Stimulated activated naive B cell treated with anti-CD40 and anti-IgM and Interleukin-4, amounts not matched to agents 10 μg/mL and 1 μg/mL and 100 μg/mL, for 72 hours (primary cell): ENCODE results near the gene ROS1.
"Not testable (repeated sequence)": the region's sequence is repeated elsewhere in the genome, so short reads cannot be mapped to it uniquely, and the experiment has no call there.

Source experiments
- ATAC-seq, 2 donors: fragments of 150-1000 bp; cut with Tn5 transposase; replicated peaks; 2 replicates each; pipeline ENCODE4 v1.10.0; 2021; ENCODE audit warnings: moderate library complexity in 1 of 2
- DNase-seq: peaks from one replicate; pipeline ENCODE4 v3.0.0; 2021
- H3K27ac Mint-ChIP-seq: one replicate; pipeline ENCODE4 v1.8.0; 2022; ENCODE audit warnings: mild to moderate bottlenecking, mixed read lengths
- H3K27me3 Mint-ChIP-seq, 2 donors: one replicate each; pipeline ENCODE4 v1.8.0; 2022; ENCODE audit warnings: mixed read lengths in 2 of 2
- H3K36me3 Mint-ChIP-seq, 2 donors: one replicate each; pipeline ENCODE4 v1.8.0; 2022; ENCODE audit warnings: mixed read lengths in 2 of 2, mild to moderate bottlenecking in 1 of 2
- H3K4me1 Mint-ChIP-seq, 2 donors: one replicate each; pipeline ENCODE4 v1.8.0; 2022; ENCODE audit warnings: mixed read lengths in 2 of 2, mild to moderate bottlenecking in 1 of 2
- H3K4me3 Mint-ChIP-seq, 2 donors: one replicate each; pipeline ENCODE4 v1.8.0; 2022; ENCODE audit warnings: mild to moderate bottlenecking in 2 of 2, mixed read lengths in 2 of 2, moderate library complexity in 1 of 2
- H3K9me3 Mint-ChIP-seq, 2 donors: one replicate each; pipeline ENCODE4 v1.8.0; 2022; ENCODE audit warnings: mixed read lengths in 2 of 2, mild to moderate bottlenecking in 1 of 2

The ROS1 gene

DNA sequence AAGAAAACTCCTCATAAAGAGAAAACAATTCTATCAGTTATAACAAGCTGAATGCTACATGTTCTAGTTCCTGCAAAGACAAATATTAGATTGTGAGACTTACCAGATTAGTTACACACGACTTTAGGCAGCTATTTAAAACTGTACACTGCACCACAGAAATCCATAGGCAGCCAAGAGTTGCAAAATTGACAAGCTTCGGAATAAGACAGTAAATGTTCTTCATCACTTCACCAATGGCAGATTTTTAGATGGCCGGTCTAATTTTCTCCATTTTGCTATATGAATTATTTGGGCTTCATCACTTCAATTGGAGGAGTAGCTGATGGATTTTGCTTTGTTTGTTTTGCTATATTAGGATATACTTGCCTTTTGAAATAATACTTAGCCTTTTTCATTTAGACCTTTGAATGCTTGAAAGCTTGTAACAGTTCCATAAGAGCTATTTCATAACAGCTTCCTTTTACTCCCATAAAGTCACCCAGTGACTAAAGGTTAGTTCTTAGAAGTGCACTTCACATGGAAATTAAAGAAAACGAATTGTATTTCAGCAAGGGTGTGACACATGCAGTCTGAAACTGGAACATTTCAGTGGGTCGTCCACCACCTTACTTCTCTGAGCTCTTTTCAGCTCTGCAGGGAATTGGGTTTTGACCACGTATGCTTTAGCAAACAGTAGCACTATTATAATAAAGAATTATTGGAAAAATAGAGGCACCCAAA is at the start of gene ROS1:
TSS of gene ROS1 (minus strand) at position 512 of the 723 bp plus-strand sequence. CDS start at position 226, 286 bp downstream.
- ATAC-seq = no peak
- Mint-ChIP-seq H3K36me3 (peaks cover 0 to 2% of the 10 kb centered on the region in 2 donors), H3K4me1 (no peaks in the 10 kb centered on the region), H3K27ac (no peak within 1 kb of the TSS), H3K27me3 (peaks cover 8 to 20% of the 10 kb centered on the region in 2 donors), H3K4me3 (no peak within 1 kb of the TSS), H3K9me3 (peaks cover 0 to 4% of the 10 kb centered on the region in 2 donors)
- no peak for DNase-seq

DNA sequence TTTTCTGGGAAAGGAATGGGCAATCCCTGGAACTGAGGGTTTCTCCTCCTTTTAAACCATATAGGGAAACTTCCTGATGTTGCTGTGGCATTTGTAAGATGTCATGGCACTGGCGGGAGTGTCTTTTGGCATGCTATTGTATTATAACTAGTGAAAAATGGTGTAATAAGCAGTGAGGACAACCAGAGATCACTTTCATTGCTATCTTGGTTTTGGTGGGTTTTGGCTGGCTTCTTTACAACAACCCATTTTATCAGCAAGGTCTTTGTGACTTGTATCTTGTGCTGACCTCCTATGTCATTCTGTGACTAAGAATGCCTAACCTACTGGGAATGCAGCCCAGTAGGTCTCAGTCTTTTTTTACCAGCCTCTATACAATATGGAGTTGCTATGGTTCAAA is 47.7 kb upstream of the ROS1 start:
- Mint-ChIP-seq H3K27me3 (peaks cover 11 to 37% of the 10 kb centered on the region in 2 donors), H3K4me3 (no peak overlapping the region), H3K9me3 (no peaks in the 10 kb centered on the region), H3K27ac (no peak overlapping the region), H3K4me1 (no peaks in the 10 kb centered on the region), H3K36me3 (no peaks in the 10 kb centered on the region)
- no peak for ATAC-seq
- no peak for DNase-seq

DNA sequence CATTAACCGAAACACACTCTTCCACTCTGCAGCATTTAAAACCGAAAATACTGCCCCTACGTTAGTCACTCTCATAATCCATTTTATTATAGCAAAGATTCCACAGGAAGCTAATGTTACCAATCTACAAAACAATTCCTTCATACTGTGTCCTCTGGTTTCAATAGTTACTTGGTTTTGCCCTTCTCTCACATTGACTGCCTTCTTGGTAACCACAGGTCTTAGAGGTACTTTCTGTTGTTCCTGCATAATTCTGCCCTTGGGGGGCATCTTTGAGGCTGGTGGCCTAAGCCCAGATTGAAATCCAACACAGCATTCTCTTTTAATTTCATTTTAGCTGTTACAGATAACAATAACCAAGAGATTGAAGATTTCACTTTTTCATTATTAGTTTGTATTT is 46.9 kb upstream of the ROS1 start:
- Mint-ChIP-seq H3K4me1 (no peaks in the 10 kb centered on the region), H3K36me3 (no peaks in the 10 kb centered on the region), H3K27ac (no peak overlapping the region), H3K27me3 (peaks cover 15 to 41% of the 10 kb centered on the region in 2 donors), H3K4me3 (no peak overlapping the region), H3K9me3 (no peaks in the 10 kb centered on the region)
- no peak for ATAC-seq
- DNase-seq = no peak

DNA sequence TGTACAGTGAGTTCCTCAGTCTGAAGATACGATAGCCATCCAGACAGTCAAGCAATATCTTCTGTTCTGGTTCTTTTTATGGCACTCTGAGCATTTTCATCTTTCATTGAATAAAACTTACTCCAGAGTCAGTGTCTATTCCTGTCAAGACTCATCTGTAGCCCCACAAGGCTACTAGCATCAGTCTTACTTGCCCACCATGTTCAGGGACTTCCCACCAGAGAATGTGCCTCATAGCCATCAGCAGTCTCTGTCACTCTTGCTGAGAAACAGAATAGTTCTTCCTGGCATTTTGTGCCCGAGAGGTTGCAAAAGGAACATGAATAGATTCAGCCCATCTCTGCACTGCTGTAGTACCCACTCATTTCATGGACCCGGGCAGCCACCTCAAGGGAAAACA is 44.0 kb upstream of the ROS1 start:
- no peaks in the 10 kb centered on the region for H3K36me3 Mint-ChIP-seq
- no peak overlapping the region for H3K4me3 Mint-ChIP-seq
- ATAC-seq = no peak
- H3K27ac Mint-ChIP-seq = no peak overlapping the region
- H3K27me3 Mint-ChIP-seq = peaks cover 24 to 64% of the 10 kb centered on the region in 2 donors
- H3K4me1 Mint-ChIP-seq = no peaks in the 10 kb centered on the region
- no peaks in the 10 kb centered on the region for H3K9me3 Mint-ChIP-seq
- no peak for DNase-seq

DNA sequence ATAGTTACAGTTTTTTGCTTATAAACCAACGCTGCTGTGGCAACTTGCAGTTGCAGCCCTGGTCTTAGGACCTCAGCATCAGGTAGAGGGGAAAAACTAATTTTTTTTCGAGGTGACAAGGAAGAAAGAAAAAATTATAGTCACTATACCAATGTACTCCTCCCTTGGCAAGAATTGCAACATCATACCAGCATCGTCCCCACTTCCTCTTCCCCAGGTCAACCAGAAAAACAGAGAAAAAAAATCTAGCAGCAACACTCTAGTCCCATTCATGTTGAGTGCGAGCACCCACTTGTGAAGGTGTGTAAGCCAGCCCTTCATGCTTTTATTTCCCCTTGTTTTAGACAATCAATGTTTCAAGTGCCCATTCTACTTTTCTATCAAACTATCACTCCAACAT is 43.6 kb upstream of the ROS1 start:
- Mint-ChIP-seq H3K27me3 (peaks cover 24 to 64% of the 10 kb centered on the region in 2 donors), H3K4me3 (no peak overlapping the region), H3K9me3 (no peaks in the 10 kb centered on the region), H3K4me1 (no peaks in the 10 kb centered on the region), H3K27ac (no peak overlapping the region), H3K36me3 (no peaks in the 10 kb centered on the region)
- ATAC-seq (no peak), DNase-seq (no peak)

DNA sequence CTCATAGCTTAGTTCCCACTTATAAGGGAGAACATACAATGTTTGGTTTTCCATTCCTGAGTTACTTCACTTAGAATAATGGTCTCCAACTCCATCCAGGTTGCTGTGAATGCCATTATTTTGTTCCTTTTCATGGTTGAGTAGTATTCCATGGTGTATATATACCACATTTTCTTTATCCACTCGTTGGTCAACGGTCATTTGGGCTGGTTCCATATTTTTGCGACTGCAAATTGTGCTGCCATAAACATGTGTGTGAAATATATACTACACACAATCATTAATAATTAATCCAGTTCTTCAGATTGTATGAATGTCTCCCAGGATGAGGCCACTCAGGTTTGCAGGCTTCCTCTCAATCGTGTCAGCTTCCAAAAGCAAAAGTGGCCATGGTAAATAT is 42.8 kb upstream of the ROS1 start:
- not testable (repeated sequence) for H3K4me3 Mint-ChIP-seq, DNase-seq, H3K27ac Mint-ChIP-seq, ATAC-seq, H3K36me3 Mint-ChIP-seq, H3K4me1 Mint-ChIP-seq, H3K9me3 Mint-ChIP-seq
- H3K27me3 Mint-ChIP-seq = peaks cover 27 to 63% of the 10 kb centered on the region in 2 donors

DNA sequence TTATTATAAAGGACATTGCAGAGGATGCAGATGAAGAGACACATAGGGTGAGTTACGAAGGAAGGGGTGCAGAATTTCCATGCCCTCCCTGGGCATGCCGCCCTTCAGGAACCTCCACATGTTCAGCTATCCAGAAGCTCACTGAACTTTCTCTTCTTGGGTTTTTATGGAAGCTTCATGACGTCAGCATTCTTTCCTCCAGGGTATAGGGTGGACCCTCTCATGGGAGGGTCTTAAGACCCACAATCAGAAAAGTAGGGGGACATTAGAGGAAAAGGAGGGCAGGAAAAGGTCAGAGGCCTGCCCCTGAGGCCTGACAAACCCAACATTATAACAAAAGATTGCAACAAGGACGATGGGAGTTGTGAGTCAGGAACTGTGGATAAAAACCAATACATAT is 42.1 kb upstream of the ROS1 start:
- H3K9me3 Mint-ChIP-seq = peaks cover 0 to 2% of the 10 kb centered on the region in 2 donors
- DNase-seq = no peak
- no peak overlapping the region for H3K27ac Mint-ChIP-seq
- no peak for ATAC-seq
- H3K4me3 Mint-ChIP-seq = no peak overlapping the region
- H3K36me3 Mint-ChIP-seq = no peaks in the 10 kb centered on the region
- peaks cover 25 to 60% of the 10 kb centered on the region in 2 donors for H3K27me3 Mint-ChIP-seq
- peaks cover 0 to 2% of the 10 kb centered on the region in 2 donors for H3K4me1 Mint-ChIP-seq

DNA sequence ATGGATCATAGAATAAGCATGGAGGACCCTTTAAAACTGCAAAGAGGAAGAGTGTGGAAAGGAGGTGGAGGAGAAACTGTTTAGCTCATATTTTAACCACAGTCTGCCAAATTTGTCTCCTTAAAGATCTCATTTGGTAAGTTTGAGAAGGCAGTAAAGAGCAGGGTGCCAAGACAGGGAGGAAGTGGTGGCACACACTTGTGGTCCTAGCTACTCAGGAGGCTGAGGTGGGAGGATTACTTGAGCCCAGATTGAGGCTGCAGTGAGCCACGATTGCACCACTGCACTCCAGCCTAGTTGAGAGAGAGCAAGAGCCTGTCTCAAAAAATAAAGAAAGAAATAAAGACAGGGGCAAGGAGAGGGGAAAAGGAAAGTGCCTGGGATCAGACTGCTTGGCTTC is 39.9 kb upstream of the ROS1 start:
- no peak for ATAC-seq
- Mint-ChIP-seq H3K27ac (no peak overlapping the region), H3K27me3 (peaks cover 25 to 48% of the 10 kb centered on the region in 2 donors)

DNA sequence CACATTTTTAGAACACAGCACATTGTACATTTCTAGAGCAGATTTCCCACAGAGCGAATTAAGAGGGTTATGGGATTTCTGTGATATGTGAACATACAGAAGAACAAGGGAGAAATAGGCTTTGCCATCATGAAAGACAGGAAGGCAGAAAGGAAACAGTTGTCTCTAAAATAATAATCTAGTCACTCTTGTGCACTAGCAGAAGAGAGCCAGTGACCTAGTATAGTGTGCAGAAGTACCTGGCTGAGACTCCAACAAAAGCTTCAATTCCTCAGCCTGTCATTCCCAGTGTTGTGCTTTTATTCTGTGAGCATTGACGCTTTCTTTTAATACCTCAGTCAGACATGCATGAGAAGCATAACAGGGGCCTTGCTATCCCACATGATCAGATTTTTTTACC is 39.0 kb upstream of the ROS1 start:
- Mint-ChIP-seq H3K36me3 (no peaks in the 10 kb centered on the region), H3K9me3 (peaks cover 0 to 2% of the 10 kb centered on the region in 2 donors), H3K4me3 (no peak overlapping the region), H3K27ac (no peak overlapping the region), H3K27me3 (peaks cover 25 to 51% of the 10 kb centered on the region in 2 donors), H3K4me1 (peaks cover 0 to 2% of the 10 kb centered on the region in 2 donors)
- DNase-seq (no peak), ATAC-seq (no peak)

More for the DNA sequence above, 39.9 kb upstream of the ROS1 start:
- H3K4me1 Mint-ChIP-seq = peaks cover 0 to 2% of the 10 kb centered on the region in 2 donors
- no peak overlapping the region for H3K4me3 Mint-ChIP-seq
- peaks cover 0 to 2% of the 10 kb centered on the region in 2 donors for H3K9me3 Mint-ChIP-seq
- no peak for DNase-seq
- no peaks in the 10 kb centered on the region for H3K36me3 Mint-ChIP-seq

DNA sequence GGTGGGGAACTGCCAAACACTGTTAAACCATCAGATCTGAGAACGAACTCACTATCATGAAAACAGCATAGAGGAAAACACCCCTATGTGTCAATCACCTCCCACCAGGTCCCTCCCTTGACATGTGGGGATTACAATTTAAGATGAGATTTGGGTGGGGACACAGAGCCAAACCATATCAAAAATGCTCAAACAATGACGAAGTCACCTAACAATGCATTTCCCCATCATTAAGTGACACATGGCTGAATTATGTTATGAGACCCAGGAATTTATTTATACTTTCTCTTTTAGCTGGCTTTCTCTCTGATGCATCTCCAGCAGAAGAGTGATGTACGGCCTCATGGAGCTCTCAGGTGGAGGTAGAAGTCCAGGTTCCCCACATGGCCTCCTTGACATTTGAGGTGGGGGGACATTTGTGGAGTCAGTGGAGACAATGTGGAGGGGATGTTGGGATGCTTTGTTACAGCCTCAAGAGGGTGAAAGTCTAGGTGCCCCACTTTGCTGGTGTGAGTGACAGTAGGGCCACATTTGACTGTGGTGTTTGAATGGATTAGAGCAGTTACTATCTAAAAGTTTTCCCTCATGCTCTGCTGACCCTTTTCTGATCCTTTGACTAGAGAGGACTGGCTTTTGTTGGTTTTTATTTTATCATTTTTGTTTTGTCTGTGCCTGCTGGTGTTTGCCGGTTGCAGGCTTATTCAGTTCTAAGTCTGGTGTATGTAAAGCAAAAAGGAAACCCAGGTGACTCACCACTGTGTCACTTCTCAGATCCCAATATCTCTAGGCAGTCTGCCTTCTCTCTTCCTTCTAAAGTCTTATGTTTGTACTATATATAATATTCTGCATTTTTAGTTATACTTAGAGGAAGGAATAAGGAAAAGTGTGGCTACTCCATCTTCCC is 38.3 kb upstream of the ROS1 start:
- Mint-ChIP-seq H3K36me3 (no peaks in the 10 kb centered on the region), H3K4me1 (peaks cover 0 to 2% of the 10 kb centered on the region in 2 donors), H3K27me3 (peaks cover 25 to 47% of the 10 kb centered on the region in 2 donors), H3K4me3 (no peak overlapping the region), H3K27ac (no peak overlapping the region), H3K9me3 (peaks cover 0 to 2% of the 10 kb centered on the region in 2 donors)
- no peak for DNase-seq
- no peak for ATAC-seq

DNA sequence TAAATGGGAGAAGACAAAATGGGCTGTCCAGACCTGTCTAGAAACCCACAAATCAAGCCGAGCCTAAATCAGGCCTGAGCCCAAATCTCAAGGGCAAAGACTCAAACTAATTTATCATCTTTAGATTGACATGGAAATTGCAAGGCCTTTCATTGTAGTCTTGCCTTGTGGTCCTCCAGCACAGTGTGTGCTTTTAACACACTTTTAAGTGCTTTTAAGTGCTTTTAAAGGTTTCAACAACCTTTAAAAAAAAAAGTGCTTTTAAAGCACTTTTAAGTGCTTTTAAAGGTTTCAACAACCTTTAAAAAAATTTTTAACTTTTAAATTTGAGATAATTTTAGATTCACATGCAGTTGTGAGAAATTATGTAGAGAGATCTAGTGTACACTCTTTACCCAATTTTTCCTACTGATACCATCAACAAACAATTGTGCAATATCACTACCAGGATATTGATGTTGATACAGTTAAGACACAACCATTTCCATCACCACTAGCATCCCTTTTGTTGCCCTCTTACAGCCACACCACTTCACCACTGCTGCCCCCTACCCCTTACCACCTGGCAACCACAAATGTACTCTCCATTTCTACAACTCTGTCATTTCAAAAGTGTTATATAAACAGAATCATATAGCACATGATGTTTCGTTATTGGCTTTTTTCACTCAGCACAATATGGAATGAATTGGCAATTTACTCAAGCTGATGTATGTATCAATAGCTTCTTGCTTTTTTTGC is 33.6 kb upstream of the ROS1 start:
- DNase-seq (no peak), ATAC-seq (no peak)
- H3K36me3 Mint-ChIP-seq = no peaks in the 10 kb centered on the region
- H3K4me1 Mint-ChIP-seq = peaks cover 0 to 2% of the 10 kb centered on the region in 2 donors
- peaks cover 0 to 2% of the 10 kb centered on the region in 2 donors for H3K9me3 Mint-ChIP-seq
- H3K27me3 Mint-ChIP-seq = peaks cover 8 to 13% of the 10 kb centered on the region in 2 donors
- H3K27ac Mint-ChIP-seq = no peak overlapping the region
- H3K4me3 Mint-ChIP-seq = no peak overlapping the region

DNA sequence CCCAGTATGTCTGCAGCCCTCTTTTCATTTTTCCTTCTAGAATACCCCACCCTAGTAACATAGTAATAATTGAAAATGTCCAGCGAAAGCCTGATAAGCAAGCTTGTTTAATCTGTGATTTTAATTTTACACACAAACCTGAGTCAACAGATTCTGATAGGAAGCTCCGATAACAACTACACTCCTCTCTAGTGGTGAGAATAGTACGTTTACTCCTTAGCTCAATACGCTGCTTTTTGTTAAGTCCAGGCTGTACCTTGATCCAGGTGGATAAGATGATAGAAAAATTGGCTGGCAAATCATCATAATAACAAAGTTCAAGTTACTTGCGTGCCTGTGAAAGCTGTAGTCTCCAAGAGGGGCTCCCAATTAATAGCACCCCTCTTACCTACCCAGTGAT is 31.3 kb upstream of the ROS1 start:
- DNase-seq (no peak), ATAC-seq (no peak)
- Mint-ChIP-seq H3K4me1 (no peaks in the 10 kb centered on the region), H3K4me3 (no peak overlapping the region), H3K9me3 (no peaks in the 10 kb centered on the region), H3K27ac (no peak overlapping the region), H3K27me3 (peaks cover 8 to 10% of the 10 kb centered on the region in 2 donors), H3K36me3 (no peaks in the 10 kb centered on the region)

DNA sequence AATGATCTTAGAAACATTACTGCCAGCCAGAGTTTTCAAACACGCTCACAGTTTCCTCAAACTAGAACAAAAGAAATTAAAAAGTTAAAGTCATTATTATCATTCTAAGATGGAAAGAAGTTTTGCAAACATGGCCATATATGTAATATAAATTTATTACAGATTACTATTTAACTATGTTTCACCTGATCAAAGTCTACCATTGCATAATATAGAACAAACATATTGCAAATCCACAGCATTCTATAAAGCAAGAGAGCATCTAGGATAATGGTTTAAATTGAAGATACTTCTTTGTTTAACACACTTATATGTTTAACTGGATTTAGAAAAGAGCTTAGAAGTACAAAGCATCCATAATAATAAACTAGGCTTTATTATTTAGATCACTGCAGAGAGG is 30.5 kb upstream of the ROS1 start:
- Mint-ChIP-seq H3K27ac (no peak overlapping the region), H3K9me3 (no peaks in the 10 kb centered on the region), H3K27me3 (peaks cover 9% of the 10 kb centered on the region in 2 donors), H3K4me3 (no peak overlapping the region), H3K4me1 (no peaks in the 10 kb centered on the region), H3K36me3 (no peaks in the 10 kb centered on the region)
- ATAC-seq (no peak), DNase-seq (no peak)

DNA sequence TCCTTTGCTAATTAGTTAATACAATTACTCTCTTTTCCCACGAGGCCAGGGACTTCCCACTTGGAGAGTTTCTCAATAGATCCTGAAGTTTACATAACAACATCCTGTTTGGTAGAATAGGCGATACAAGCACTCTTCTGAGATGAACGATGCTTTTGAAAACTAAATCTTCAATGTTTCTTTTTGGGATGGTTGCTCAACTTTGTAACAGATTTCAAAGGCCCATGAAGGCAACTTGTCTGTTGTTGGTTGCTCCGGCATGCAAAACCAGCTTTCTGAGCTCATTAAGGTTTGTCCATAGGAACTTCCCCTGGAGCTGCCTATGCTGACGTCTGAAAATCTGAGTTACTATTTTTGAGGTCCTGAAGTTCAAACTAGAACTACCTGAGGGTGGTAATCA is 25.9 kb upstream of the ROS1 start:
- Mint-ChIP-seq H3K36me3 (no peaks in the 10 kb centered on the region), H3K9me3 (no peaks in the 10 kb centered on the region), H3K27ac (no peak overlapping the region), H3K4me3 (no peak overlapping the region), H3K27me3 (peaks cover 16 to 26% of the 10 kb centered on the region in 2 donors), H3K4me1 (no peaks in the 10 kb centered on the region)
- ATAC-seq (no peak), DNase-seq (no peak)
